ENCODE data around the gene LOXHD1.

- TF ChIP-seq CTCF (IDR thresholded peaks at IDR 0.05): no peak
- no peak for TF ChIP-seq POLR2A (IDR thresholded peaks at IDR 0.05)
Observed at GRCh38 chr18:46458472-46458871, 198.5 kb downstream of the LOXHD1 start.

All from uterus (tissue), 2 donors.